Fibroblast of pulmonary artery (primary cell): ENCODE data around the gene CUEDC1.

Experiments used
- DNase-seq: peaks from one replicate; pipeline ENCODE4 v3.0.0-alpha.2; 2010; ENCODE audit warnings: low read depth
- H3K4me3 ChIP-seq: replicated peaks from 2 replicates; pipeline ENCODE4 v1.5.1; 2011; ENCODE audit warnings: low read depth, mild to moderate bottlenecking, control low read depth, low read length, moderate library complexity
- CTCF ChIP-seq: IDR thresholded peaks from 2 replicates; pipeline ENCODE4 v1.5.1; 2011; ENCODE audit warnings: mild to moderate bottlenecking, control low read depth, low read length, inconsistent platforms; ENCODE audit errors: missing control alignments

Gene CUEDC1

GRCh38 chr17:57914273-57915142, 40.7 kb downstream of the CUEDC1 start:
- H3K4me3 ChIP-seq, result no peak overlapping the region
- no peak for DNase-seq
- TF ChIP-seq CTCF, result no peak

GRCh38 chr17:57913575-57914272, 41.5 kb downstream of the CUEDC1 start:
- TF ChIP-seq CTCF, result no peak
- no peak for DNase-seq
- H3K4me3 ChIP-seq, result no peak overlapping the region

- no peak overlapping the region for H3K4me3 ChIP-seq
- TF ChIP-seq CTCF, result no peak
- peak; percentile 74 for DNase-seq
Measured at GRCh38 chr17:57911834-57912673, 43.2 kb downstream of the CUEDC1 start.

- H3K4me3 ChIP-seq, result no peak overlapping the region
- DNase-seq, result no peak
- no peak for TF ChIP-seq CTCF
Measured at GRCh38 chr17:57910462-57911420, 44.5 kb downstream of the CUEDC1 start.

- no peak for TF ChIP-seq CTCF
- no peak for DNase-seq
Measured at GRCh38 chr17:57909551-57909950, 45.7 kb downstream of the CUEDC1 start.

GRCh38 chr17:57908278-57908677, 46.9 kb downstream of the CUEDC1 start:
- no peak for DNase-seq
- H3K4me3 ChIP-seq, result no peak overlapping the region
- TF ChIP-seq CTCF, result no peak

More at GRCh38 chr17:57909551-57909950, 45.7 kb downstream of the CUEDC1 start:
- H3K4me3 ChIP-seq, result no peak overlapping the region
